Neural crest cell (in vitro differentiated cells): ENCODE measurements around the gene C2. TPM values are rescaled to one million over a fixed set of nuclear protein-coding genes. Genes with fewer than 3 reads are reported as not detected.

Source experiments
- DNase-seq: peaks from one replicate; pipeline ENCODE4 v3.0.0; 2021; ENCODE audit warnings: low read depth, mixed read lengths, low spot score
- H3K27ac Mint-ChIP-seq: one replicate; pipeline ENCODE4 v1.8.0; 2021; ENCODE audit warnings: mild to moderate bottlenecking, mixed read lengths; ENCODE audit not compliant: unreplicated experiment
- H3K27me3 Mint-ChIP-seq: 2 replicates; pipeline ENCODE4 v1.8.0; 2021; ENCODE audit warnings: low read depth, mild to moderate bottlenecking, mixed read lengths
- H3K36me3 Mint-ChIP-seq: 2 replicates; pipeline ENCODE4 v1.8.0; 2021; ENCODE audit warnings: low read depth, mild to moderate bottlenecking, mixed read lengths
- H3K4me1 Mint-ChIP-seq: 2 replicates; pipeline ENCODE4 v1.8.0; 2021; ENCODE audit warnings: mixed read lengths
- H3K4me3 Mint-ChIP-seq: one replicate; pipeline ENCODE4 v1.8.0; 2021; ENCODE audit warnings: mild to moderate bottlenecking, mixed read lengths
- H3K9me3 Mint-ChIP-seq: 2 replicates; pipeline ENCODE4 v1.8.0; 2021; ENCODE audit warnings: mixed read lengths
- total RNA-seq: library from RNA; stranded (reverse); gene quantifications from 2 replicates; pipeline ENCODE4 v1.2.1, GENCODE V29; 2021
- TF ChIP-seq, protein P1 (sequence below): fragments of 200-600 bp; sonication (generic); conservative IDR thresholded peaks from 2 replicates; pipeline ENCODE4 v1.5.0; 2021; ENCODE audit warnings: antibody characterized with exemption, mild to moderate bottlenecking

Gene C2
- total RNA-seq, 1 donor from 2014 or later, result 0.35 TPM

DNA sequence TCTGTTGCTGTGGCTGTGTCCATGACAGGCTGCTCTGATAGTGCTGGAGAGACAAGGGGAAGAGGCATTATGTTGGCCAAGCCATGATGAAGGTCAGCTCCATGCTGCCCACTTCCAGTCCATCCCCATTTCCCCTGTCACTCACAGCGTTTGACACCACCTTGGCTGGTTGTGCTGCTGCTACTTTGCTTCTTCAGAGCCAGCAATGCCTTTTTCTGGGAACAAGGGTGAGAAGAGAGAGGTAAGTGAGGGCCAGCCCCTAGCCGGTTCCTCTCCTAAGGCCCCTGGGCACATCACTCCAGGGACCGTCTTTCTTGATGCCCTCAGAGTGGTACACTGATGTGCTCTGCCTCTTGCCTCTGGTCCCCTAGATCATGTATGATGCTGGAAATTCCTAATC lies 29.3 kb downstream of the C2 start:
- DNase-seq, result no peak
- Mint-ChIP-seq H3K27me3 (no peaks in the 10 kb centered on the region), H3K4me3 (peak overlapping the region; percentile 98), H3K36me3 (peaks cover 11% of the 10 kb centered on the region), H3K4me1 (peaks cover 27% of the 10 kb centered on the region), H3K9me3 (no peaks in the 10 kb centered on the region), H3K27ac (no peak overlapping the region)
- TF ChIP-seq, protein P1, sequence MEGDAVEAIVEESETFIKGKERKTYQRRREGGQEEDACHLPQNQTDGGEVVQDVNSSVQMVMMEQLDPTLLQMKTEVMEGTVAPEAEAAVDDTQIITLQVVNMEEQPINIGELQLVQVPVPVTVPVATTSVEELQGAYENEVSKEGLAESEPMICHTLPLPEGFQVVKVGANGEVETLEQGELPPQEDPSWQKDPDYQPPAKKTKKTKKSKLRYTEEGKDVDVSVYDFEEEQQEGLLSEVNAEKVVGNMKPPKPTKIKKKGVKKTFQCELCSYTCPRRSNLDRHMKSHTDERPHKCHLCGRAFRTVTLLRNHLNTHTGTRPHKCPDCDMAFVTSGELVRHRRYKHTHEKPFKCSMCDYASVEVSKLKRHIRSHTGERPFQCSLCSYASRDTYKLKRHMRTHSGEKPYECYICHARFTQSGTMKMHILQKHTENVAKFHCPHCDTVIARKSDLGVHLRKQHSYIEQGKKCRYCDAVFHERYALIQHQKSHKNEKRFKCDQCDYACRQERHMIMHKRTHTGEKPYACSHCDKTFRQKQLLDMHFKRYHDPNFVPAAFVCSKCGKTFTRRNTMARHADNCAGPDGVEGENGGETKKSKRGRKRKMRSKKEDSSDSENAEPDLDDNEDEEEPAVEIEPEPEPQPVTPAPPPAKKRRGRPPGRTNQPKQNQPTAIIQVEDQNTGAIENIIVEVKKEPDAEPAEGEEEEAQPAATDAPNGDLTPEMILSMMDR, result no peak

DNA sequence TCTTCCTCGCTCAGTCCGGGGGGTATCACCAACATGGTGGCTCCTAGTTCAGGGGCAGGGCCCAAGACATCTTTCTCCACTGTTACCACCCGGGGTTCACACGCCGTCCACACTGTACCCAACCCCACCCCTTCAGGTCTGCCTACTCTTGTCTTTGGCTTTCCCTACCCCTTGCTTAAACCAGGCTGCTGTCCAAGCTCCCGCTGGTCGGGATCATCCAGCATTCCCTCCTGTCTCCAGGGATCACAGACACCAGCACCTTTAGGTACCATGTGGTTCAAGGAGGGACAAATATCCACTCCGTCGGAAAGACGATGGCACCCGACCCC lies 30.9 kb downstream of the C2 start:
- TF ChIP-seq, protein P1, result no peak
- H3K9me3 Mint-ChIP-seq, result no peaks in the 10 kb centered on the region
- H3K36me3 Mint-ChIP-seq, result peaks cover 6% of the 10 kb centered on the region
- H3K4me3 Mint-ChIP-seq, result peak overlapping the region; percentile 98
- peak overlapping the region; percentile 95 for H3K27ac Mint-ChIP-seq
- peaks cover 27% of the 10 kb centered on the region for H3K4me1 Mint-ChIP-seq
- H3K27me3 Mint-ChIP-seq, result no peaks in the 10 kb centered on the region
- DNase-seq, result no peak

DNA sequence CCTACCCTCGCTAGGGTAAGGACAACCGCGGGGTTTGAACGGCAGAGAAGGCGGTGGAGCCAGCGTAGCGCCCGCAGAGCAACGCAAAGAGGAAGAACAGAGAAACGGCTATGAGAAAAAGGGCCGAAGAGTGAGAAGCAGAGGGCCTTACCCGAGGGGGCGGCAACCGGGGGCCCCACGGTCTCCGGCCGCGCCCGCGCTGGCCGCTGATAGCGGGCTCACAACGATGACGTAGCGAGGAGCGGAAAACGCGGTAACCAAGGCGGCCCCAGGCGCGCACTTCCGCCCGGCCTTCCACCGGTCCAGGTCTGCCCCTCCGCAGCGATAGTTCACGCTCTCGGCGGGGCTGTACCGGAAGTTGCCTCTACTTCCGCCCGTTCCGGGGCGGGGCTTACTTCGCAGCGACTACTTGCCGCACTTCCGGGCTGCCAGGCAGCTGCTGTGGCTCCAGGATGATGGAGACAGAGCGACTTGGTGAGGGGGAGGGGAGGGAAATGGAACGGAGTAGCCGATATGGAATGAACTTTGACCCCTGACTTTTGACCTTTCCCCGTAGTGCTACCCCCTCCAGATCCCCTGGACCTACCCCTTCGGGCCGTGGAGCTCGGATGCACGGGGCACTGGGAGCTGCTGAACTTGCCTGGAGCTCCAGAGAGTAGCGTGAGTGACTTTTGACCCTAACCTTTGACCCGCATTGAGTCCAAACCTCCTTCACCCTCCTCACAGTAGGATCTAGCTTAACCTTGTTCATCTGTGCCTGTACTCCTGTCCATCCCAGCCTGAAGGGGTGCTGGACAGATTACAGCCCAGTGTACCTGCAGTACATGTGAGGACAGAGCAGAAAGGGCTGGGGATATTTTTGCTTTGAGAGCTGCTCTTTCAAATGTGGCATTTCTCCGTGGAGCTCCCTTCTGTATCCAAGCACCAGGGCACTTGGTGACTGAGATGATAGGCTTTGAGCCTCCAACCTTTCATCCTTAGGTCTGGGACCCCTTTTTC lies 31.5 kb downstream of the C2 start, which contains the start of the genes NELFE and SKIC2:
Gene NELFE (minus strand): TSS at position 231 of the 999 bp plus-strand sequence. CDS start 525 bp downstream, outside the sequence.
Gene SKIC2 (plus strand): TSS at position 435 of the 999 bp plus-strand sequence. CDS start 18 bp downstream, at position 453.
- TF ChIP-seq, protein P1, result no peak
- DNase-seq, result peak; percentile 95
- no peaks in the 10 kb centered on the region for H3K27me3 Mint-ChIP-seq
- peaks cover 27% of the 10 kb centered on the region for H3K4me1 Mint-ChIP-seq
- H3K36me3 Mint-ChIP-seq, result peaks cover 5% of the 10 kb centered on the region
- peak within 1 kb of the TSS; percentile 99 for H3K27ac Mint-ChIP-seq
- no peaks in the 10 kb centered on the region for H3K9me3 Mint-ChIP-seq
- peak within 1 kb of the TSS; percentile 98 for H3K4me3 Mint-ChIP-seq

DNA sequence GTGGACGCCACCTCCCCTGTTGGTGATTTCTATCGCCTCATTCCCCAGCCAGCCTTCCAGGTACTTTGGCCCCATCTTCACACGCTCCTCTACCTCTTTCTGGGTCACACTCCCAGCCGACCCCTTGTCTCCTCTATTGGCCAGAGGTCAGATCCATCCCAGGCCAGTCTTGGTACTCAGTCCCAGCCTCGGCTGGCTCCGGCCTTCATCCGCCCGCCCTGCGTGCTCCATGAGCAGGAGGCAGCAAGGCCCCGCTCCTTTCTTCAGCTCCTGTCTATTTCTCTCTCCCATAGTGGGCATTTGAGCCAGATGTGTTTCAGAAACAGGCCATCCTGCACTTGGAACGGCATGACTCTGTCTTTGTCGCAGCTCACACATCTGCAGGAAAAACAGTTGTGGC lies 34.1 kb downstream of the C2 start:
- Mint-ChIP-seq H3K4me1 (peaks cover 27% of the 10 kb centered on the region), H3K9me3 (no peaks in the 10 kb centered on the region), H3K27ac (no peak overlapping the region), H3K27me3 (no peaks in the 10 kb centered on the region), H3K4me3 (peak overlapping the region; percentile 73), H3K36me3 (peaks cover 3% of the 10 kb centered on the region)
- DNase-seq, result no peak
- TF ChIP-seq, protein P1, result no peak

DNA sequence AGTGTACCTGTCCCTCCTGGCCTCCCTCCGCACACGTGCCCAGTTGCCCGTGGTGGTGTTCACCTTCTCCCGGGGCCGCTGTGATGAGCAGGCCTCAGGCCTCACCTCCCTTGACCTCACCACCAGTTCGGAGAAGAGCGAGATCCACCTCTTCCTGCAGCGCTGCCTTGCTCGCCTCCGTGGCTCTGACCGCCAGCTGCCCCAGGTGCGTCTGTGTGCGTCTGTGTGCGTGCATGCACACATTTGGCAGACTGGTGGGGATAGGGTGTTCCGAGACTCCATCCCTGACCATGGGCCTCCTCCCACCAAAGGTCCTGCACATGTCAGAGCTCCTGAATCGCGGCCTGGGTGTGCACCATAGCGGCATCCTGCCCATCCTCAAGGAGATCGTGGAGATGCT lies 36.4 kb downstream of the C2 start:
- H3K36me3 Mint-ChIP-seq, result peaks cover 3% of the 10 kb centered on the region
- TF ChIP-seq, protein P1, result no peak

More for the DNA sequence above, 36.4 kb downstream of the C2 start:
- Mint-ChIP-seq H3K4me1 (peaks cover 11% of the 10 kb centered on the region), H3K9me3 (no peaks in the 10 kb centered on the region), H3K27me3 (no peaks in the 10 kb centered on the region), H3K4me3 (no peak overlapping the region), H3K27ac (no peak overlapping the region)
- DNase-seq, result no peak
